SK-N-SH treated with all-trans-retinoic acid at 6 μM for 48 hours (cell line): ENCODE results near the gene RXRA.

Experiments
- ATAC-seq: fragments of 200-7000 bp; cut with Tn5 transposase; 3 replicates; pipeline ENCODE4 v1.9.1; 2020; ENCODE audit warnings: mild to moderate bottlenecking, moderate library complexity
- ARNTL ChIP-seq: fragments of 450-650 bp; formaldehyde crosslinking; IDR thresholded peaks from 2 replicates; pipeline ENCODE4 v1.5.0; 2020; ENCODE audit warnings: low read depth, mild to moderate bottlenecking, moderate library complexity, borderline replicate concordance
- BACH2 ChIP-seq: fragments of 250-450 bp; sonication (Bioruptor Pico); IDR thresholded peaks from 2 replicates; pipeline ENCODE4 v1.9.0; 2021; ENCODE audit warnings: mild to moderate bottlenecking, borderline replicate concordance
- CREB5 ChIP-seq: fragments of 250-450 bp; sonication (Bioruptor Pico); IDR thresholded peaks from 2 replicates; pipeline ENCODE4 v1.5.1; 2020; ENCODE audit warnings: low read depth, mild to moderate bottlenecking, moderate library complexity
- CSDC2 ChIP-seq: fragments of 250-450 bp; sonication (Bioruptor Pico); IDR thresholded peaks from 2 replicates; pipeline ENCODE4 v1.5.0; 2020; ENCODE audit warnings: mild to moderate bottlenecking, moderate library complexity
- ESRRG ChIP-seq: fragments of 250-450 bp; sonication (Bioruptor Pico); IDR thresholded peaks from 2 replicates; pipeline ENCODE4 v1.6.1; 2021; ENCODE audit warnings: mild to moderate bottlenecking
- OSR1 ChIP-seq: fragments of 250-450 bp; sonication (Bioruptor Pico); IDR thresholded peaks from 2 replicates; pipeline ENCODE4 v1.8.0; 2022; ENCODE audit warnings: moderate library complexity, mild to moderate bottlenecking, inconsistent platforms
- PPARA ChIP-seq: fragments of 250-450 bp; sonication (Bioruptor Pico); IDR thresholded peaks from 2 replicates; pipeline ENCODE4 v1.5.0; 2020; ENCODE audit warnings: mild to moderate bottlenecking, borderline replicate concordance
- TCF4 ChIP-seq: fragments of 250-450 bp; sonication (Bioruptor Pico); IDR thresholded peaks from 2 replicates; pipeline ENCODE4 v1.8.0; 2021; ENCODE audit warnings: mild to moderate bottlenecking, moderate library complexity, borderline replicate concordance
- ZFP3 ChIP-seq: fragments of 250-450 bp; sonication (Bioruptor Pico); IDR thresholded peaks from 2 replicates; pipeline ENCODE4 v1.5.0; 2020; ENCODE audit warnings: mild to moderate bottlenecking, moderate library complexity
- ZFP30 ChIP-seq: fragments of 450-650 bp; formaldehyde crosslinking; IDR thresholded peaks from 2 replicates; pipeline ENCODE4 v1.5.0; 2022; ENCODE audit warnings: mild to moderate bottlenecking, moderate library complexity
- ZNF70 ChIP-seq: fragments of 450-650 bp; formaldehyde crosslinking; IDR thresholded peaks from 2 replicates; pipeline ENCODE4 v1.5.0; 2020; ENCODE audit warnings: mild to moderate bottlenecking, moderate library complexity
- TF ChIP-seq, protein P1 (sequence below): fragments of 250-450 bp; sonication (Bioruptor Pico); IDR thresholded peaks from 2 replicates; pipeline ENCODE4 v1.8.0; 2021; ENCODE audit warnings: low read depth, mild to moderate bottlenecking, moderate library complexity, borderline replicate concordance
- TF ChIP-seq, protein P2 (sequence below): fragments of 250-450 bp; sonication (Bioruptor Pico); IDR thresholded peaks from 2 replicates; pipeline ENCODE4 v1.8.0; 2020; ENCODE audit warnings: mild to moderate bottlenecking, moderate library complexity, borderline replicate concordance

The RXRA gene

GRCh38 chr9:134486143-134486591 is 159.9 kb downstream of the RXRA start:
- TF ChIP-seq TCF4 (CRISPR knock-in tag) (no peak), ZFP30 (CRISPR knock-in tag) (no peak), CREB5 (no peak), CSDC2 (no peak)
- TF ChIP-seq, protein P1, sequence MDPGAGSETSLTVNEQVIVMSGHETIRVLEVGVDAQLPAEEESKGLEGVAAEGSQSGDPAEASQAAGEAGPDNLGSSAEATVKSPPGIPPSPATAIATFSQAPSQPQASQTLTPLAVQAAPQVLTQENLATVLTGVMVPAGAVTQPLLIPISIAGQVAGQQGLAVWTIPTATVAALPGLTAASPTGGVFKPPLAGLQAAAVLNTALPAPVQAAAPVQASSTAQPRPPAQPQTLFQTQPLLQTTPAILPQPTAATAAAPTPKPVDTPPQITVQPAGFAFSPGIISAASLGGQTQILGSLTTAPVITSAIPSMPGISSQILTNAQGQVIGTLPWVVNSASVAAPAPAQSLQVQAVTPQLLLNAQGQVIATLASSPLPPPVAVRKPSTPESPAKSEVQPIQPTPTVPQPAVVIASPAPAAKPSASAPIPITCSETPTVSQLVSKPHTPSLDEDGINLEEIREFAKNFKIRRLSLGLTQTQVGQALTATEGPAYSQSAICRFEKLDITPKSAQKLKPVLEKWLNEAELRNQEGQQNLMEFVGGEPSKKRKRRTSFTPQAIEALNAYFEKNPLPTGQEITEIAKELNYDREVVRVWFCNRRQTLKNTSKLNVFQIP (CRISPR knock-in tag): no peak
- no peak for ATAC-seq

DNA sequence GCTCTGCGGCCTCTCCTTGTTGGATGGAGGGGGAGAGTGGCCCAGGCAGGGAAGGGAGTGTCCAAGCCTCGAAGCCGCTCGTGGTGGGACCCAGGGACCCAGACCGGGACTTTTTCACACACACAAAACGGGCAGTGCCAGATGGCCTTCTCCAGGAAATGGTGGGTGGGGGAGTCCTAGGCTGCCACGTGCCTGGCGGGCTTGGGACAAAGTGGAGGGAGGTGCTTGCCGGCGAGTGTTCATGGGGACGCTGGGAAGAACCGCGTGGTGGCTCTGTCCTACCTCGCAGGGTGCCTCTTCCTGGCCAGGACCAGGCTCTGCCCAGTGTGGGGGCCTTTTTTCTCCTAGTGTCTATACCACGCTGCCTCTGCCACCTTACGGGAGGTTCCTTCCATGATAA is 160.3 kb downstream of the RXRA start:
- no peak for ATAC-seq

More for the DNA sequence above, 160.3 kb downstream of the RXRA start:
- TF ChIP-seq ARNTL (CRISPR knock-in tag): no peak
- no peak for TF ChIP-seq ZNF70 (CRISPR knock-in tag)
- no peak for TF ChIP-seq OSR1
- TF ChIP-seq CREB5: no peak
- no peak for TF ChIP-seq ZFP3 (CRISPR knock-in tag)
- no peak for TF ChIP-seq PPARA (CRISPR knock-in tag)
- no peak for TF ChIP-seq BACH2 (CRISPR knock-in tag)
- TF ChIP-seq, protein P2, sequence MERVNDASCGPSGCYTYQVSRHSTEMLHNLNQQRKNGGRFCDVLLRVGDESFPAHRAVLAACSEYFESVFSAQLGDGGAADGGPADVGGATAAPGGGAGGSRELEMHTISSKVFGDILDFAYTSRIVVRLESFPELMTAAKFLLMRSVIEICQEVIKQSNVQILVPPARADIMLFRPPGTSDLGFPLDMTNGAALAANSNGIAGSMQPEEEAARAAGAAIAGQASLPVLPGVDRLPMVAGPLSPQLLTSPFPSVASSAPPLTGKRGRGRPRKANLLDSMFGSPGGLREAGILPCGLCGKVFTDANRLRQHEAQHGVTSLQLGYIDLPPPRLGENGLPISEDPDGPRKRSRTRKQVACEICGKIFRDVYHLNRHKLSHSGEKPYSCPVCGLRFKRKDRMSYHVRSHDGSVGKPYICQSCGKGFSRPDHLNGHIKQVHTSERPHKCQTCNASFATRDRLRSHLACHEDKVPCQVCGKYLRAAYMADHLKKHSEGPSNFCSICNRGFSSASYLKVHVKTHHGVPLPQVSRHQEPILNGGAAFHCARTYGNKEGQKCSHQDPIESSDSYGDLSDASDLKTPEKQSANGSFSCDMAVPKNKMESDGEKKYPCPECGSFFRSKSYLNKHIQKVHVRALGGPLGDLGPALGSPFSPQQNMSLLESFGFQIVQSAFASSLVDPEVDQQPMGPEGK: no peak
- TF ChIP-seq ESRRG: no peak
